Neural cell (in vitro differentiated cells): ENCODE results near the gene TOR4A. TPM values are rescaled to one million over a fixed set of nuclear protein-coding genes. Genes with fewer than 3 reads are reported as not detected.

Source experiments
- H2AFZ ChIP-seq: fragments of 200-600, 300-800 bp; sonication (generic), shearing (Covaris generic); 2 replicates; pipeline ENCODE4 v1.6.0; 2014; ENCODE audit warnings: low read depth, mild to moderate bottlenecking, antibody characterized with exemption, low read length, moderate library complexity
- H3F3A ChIP-seq: fragments of 200-600 bp; shearing (Covaris generic); 2 replicates; pipeline ENCODE4 v1.6.1; 2016; ENCODE audit warnings: mild to moderate bottlenecking, moderate library complexity, mixed read lengths, antibody characterized with exemption, low read length; ENCODE audit not compliant: insufficient read depth, poor library complexity, severe bottlenecking
- H3K27ac ChIP-seq: fragments of 200-600, 300-800 bp; sonication (generic), shearing (Covaris generic); 2 replicates; pipeline ENCODE4 v1.5.1; 2014; ENCODE audit warnings: mild to moderate bottlenecking, low read length, moderate library complexity
- H3K27me3 ChIP-seq: fragments of 300-800, 200-600 bp; sonication (generic), shearing (Covaris generic); 2 replicates; pipeline ENCODE4 v1.6.0; 2014; ENCODE audit warnings: mild to moderate bottlenecking, low read depth, low read length, moderate library complexity; ENCODE audit not compliant: insufficient read depth
- H3K36me3 ChIP-seq: fragments of 300-800, 200-600 bp; sonication (generic), shearing (Covaris generic); 2 replicates; pipeline ENCODE4 v1.5.1; 2014; ENCODE audit warnings: mild to moderate bottlenecking, antibody characterized with exemption, low read length, moderate library complexity; ENCODE audit not compliant: insufficient read depth
- H3K4me2 ChIP-seq: fragments of 300-800, 200-600 bp; sonication (generic), shearing (Covaris generic); 2 replicates; pipeline ENCODE4 v1.6.0; 2014; ENCODE audit warnings: mild to moderate bottlenecking, low read length
- H3K4me3 ChIP-seq: fragments of 300-800, 200-600 bp; sonication (generic), shearing (Covaris generic); 2 replicates; pipeline ENCODE4 v1.5.1; 2014; ENCODE audit warnings: mild to moderate bottlenecking, low read length, moderate library complexity
- H3K79me2 ChIP-seq: fragments of 200-600 bp; shearing (Covaris generic); replicated peaks from 2 replicates; pipeline ENCODE4 v1.6.0; 2014; ENCODE audit warnings: mild to moderate bottlenecking, low read length, moderate library complexity; ENCODE audit not compliant: insufficient read depth
- H3K9ac ChIP-seq: fragments of 300-800, 200-600 bp; sonication (generic), shearing (Covaris generic); 2 replicates; pipeline ENCODE4 v1.6.1; 2016; ENCODE audit warnings: mild to moderate bottlenecking, low read length, mixed read lengths
- H3K9me2 ChIP-seq: fragments of 200-600 bp; shearing (Covaris generic); 2 replicates; pipeline ENCODE4 v1.6.1; 2016; ENCODE audit warnings: mild to moderate bottlenecking, low read length, mixed read lengths; ENCODE audit not compliant: insufficient read depth
- H3K9me3 ChIP-seq: fragments of 200-600, 300-800 bp; sonication (generic), shearing (Covaris generic); 2 replicates; pipeline ENCODE4 v1.6.1; 2016; ENCODE audit warnings: mild to moderate bottlenecking, mixed run types, low read length, moderate library complexity, mixed read lengths
- H4K20me1 ChIP-seq: fragments of 200-600 bp; shearing (Covaris generic); 2 replicates; pipeline ENCODE4 v1.6.1; 2016; ENCODE audit warnings: mild to moderate bottlenecking, mixed run types; ENCODE audit not compliant: insufficient read depth
- EP300 ChIP-seq: fragments of 450-650 bp; conservative IDR thresholded peaks from 2 replicates; pipeline ENCODE4 v1.6.1; 2014; ENCODE audit warnings: antibody characterized with exemption, mild to moderate bottlenecking, moderate library complexity; ENCODE audit not compliant: poor library complexity, severe bottlenecking
- EZH2 ChIP-seq: fragments of 200-600, 300-800 bp; shearing (Covaris generic), sonication (generic); IDR thresholded peaks from 2 replicates; pipeline ENCODE4 v1.6.1; 2014; ENCODE audit warnings: antibody characterized with exemption, low read length, borderline replicate concordance, mild to moderate bottlenecking; ENCODE audit not compliant: insufficient read depth, poor library complexity, severe bottlenecking
- MXI1 ChIP-seq: fragments of 450-650 bp; conservative IDR thresholded peaks from 2 replicates; pipeline ENCODE4 v1.6.1; 2014; ENCODE audit warnings: antibody characterized with exemption, mild to moderate bottlenecking; ENCODE audit not compliant: poor library complexity, severe bottlenecking
- POLR2AphosphoS5 ChIP-seq: IDR thresholded peaks from 2 replicates; pipeline ENCODE4 v1.6.1; 2012
- RAD21 ChIP-seq: fragments of 450-650 bp; conservative IDR thresholded peaks from 2 replicates; pipeline ENCODE4 v1.6.1; 2014; ENCODE audit warnings: antibody characterized with exemption, mild to moderate bottlenecking, moderate library complexity
- SMC3 ChIP-seq: fragments of 450-650 bp; conservative IDR thresholded peaks from 2 replicates; pipeline ENCODE4 v1.6.1; 2014; ENCODE audit warnings: antibody characterized with exemption, mild to moderate bottlenecking, moderate library complexity; ENCODE audit not compliant: poor library complexity
- TAF1 ChIP-seq: IDR thresholded peaks from 2 replicates; pipeline ENCODE4 v1.6.1; 2012; ENCODE audit warnings: low read depth
- polyA plus RNA-seq: library from polyadenylated mRNA; depleted of rRNA; stranded (reverse); fragments of >200 nt; gene quantifications from 2 replicates; pipeline ENCODE4 v1.2.3, GENCODE V29; 2014
- TF ChIP-seq, protein P1 (sequence below): IDR thresholded peaks from 2 replicates; pipeline ENCODE4 v1.6.1; 2012; ENCODE audit warnings: borderline replicate concordance
- TF ChIP-seq, protein P2 (sequence below): fragments of 450-650 bp; IDR thresholded peaks from 2 replicates; pipeline ENCODE4 v1.5.1; 2014; ENCODE audit warnings: antibody characterized with exemption, mild to moderate bottlenecking, moderate library complexity; ENCODE audit not compliant: poor library complexity, severe bottlenecking

TOR4A gene
- polyA plus RNA-seq, 1 donor from 2014 or later: 0.50 TPM

DNA sequence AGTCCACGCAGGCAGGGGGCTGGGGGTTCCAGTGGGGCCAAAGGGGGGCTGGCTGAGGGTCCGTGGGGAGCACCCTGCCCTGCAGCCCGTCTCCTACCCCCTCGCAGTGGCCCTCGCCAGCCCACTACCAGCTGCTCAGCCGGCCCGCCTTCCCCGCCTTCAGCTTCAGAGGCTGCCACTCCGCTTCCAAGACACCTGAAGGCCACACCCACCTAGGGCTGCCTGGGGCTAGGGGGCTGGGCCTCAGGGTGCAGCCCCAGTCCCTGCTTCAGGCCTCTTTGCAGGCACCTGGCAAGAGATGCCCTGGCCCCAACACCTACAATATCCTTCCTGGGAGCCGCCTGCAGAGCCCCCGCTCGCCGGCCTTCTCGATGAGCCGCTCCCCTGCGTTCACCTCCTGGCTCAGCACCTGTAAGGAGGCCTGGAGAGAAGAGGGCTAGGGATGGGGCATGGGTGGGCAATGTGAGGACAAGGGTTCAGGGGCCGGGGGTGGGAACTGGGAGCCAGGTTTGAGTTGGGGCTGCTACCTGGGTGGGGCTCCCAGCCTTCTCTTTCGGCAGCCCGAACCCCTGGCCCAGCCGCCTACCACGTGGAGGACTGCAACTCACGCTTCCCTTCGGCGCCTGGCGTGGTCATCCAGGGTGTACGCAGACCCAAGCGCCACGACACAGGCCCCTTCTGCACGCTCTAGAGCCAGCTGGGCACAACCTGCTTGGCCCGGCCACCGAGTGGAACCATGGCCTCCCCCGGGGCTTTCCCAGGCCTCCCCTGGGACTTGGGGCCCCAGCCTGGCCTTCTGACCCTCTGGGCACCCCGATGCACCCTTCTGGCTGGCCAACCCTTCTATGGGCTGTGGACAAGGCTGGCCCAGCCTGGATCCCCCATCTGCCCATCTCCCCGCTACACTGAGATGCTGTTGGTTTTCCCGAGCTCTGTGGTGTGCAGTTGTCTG, 24.7 kb upstream of the TOR4A start:
- no peaks in the 10 kb centered on the region for H3K9me2 ChIP-seq
- H3K4me2 ChIP-seq: no peak overlapping the region
- no peaks in the 10 kb centered on the region for H3K27me3 ChIP-seq
- peaks cover 10% of the 10 kb centered on the region for H3K79me2 ChIP-seq
- H3K9ac ChIP-seq: no peak overlapping the region
- H3K4me3 ChIP-seq: no peak overlapping the region
- no peaks in the 10 kb centered on the region for H3K36me3 ChIP-seq
- TF ChIP-seq EZH2 (no peak), EP300 (no peak), SMC3 (no peak), POLR2AphosphoS5 (no peak), MXI1 (no peak), RAD21 (no peak), TAF1 (no peak)
- TF ChIP-seq, protein P1, sequence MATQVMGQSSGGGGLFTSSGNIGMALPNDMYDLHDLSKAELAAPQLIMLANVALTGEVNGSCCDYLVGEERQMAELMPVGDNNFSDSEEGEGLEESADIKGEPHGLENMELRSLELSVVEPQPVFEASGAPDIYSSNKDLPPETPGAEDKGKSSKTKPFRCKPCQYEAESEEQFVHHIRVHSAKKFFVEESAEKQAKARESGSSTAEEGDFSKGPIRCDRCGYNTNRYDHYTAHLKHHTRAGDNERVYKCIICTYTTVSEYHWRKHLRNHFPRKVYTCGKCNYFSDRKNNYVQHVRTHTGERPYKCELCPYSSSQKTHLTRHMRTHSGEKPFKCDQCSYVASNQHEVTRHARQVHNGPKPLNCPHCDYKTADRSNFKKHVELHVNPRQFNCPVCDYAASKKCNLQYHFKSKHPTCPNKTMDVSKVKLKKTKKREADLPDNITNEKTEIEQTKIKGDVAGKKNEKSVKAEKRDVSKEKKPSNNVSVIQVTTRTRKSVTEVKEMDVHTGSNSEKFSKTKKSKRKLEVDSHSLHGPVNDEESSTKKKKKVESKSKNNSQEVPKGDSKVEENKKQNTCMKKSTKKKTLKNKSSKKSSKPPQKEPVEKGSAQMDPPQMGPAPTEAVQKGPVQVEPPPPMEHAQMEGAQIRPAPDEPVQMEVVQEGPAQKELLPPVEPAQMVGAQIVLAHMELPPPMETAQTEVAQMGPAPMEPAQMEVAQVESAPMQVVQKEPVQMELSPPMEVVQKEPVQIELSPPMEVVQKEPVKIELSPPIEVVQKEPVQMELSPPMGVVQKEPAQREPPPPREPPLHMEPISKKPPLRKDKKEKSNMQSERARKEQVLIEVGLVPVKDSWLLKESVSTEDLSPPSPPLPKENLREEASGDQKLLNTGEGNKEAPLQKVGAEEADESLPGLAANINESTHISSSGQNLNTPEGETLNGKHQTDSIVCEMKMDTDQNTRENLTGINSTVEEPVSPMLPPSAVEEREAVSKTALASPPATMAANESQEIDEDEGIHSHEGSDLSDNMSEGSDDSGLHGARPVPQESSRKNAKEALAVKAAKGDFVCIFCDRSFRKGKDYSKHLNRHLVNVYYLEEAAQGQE: no peak
- TF ChIP-seq, protein P2, sequence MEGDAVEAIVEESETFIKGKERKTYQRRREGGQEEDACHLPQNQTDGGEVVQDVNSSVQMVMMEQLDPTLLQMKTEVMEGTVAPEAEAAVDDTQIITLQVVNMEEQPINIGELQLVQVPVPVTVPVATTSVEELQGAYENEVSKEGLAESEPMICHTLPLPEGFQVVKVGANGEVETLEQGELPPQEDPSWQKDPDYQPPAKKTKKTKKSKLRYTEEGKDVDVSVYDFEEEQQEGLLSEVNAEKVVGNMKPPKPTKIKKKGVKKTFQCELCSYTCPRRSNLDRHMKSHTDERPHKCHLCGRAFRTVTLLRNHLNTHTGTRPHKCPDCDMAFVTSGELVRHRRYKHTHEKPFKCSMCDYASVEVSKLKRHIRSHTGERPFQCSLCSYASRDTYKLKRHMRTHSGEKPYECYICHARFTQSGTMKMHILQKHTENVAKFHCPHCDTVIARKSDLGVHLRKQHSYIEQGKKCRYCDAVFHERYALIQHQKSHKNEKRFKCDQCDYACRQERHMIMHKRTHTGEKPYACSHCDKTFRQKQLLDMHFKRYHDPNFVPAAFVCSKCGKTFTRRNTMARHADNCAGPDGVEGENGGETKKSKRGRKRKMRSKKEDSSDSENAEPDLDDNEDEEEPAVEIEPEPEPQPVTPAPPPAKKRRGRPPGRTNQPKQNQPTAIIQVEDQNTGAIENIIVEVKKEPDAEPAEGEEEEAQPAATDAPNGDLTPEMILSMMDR: no peak
- H2AFZ ChIP-seq: no peak overlapping the region
- no peaks in the 10 kb centered on the region for H3F3A ChIP-seq
- no peaks in the 10 kb centered on the region for H3K9me3 ChIP-seq
- H3K27ac ChIP-seq: no peak overlapping the region
- no peaks in the 10 kb centered on the region for H4K20me1 ChIP-seq

DNA sequence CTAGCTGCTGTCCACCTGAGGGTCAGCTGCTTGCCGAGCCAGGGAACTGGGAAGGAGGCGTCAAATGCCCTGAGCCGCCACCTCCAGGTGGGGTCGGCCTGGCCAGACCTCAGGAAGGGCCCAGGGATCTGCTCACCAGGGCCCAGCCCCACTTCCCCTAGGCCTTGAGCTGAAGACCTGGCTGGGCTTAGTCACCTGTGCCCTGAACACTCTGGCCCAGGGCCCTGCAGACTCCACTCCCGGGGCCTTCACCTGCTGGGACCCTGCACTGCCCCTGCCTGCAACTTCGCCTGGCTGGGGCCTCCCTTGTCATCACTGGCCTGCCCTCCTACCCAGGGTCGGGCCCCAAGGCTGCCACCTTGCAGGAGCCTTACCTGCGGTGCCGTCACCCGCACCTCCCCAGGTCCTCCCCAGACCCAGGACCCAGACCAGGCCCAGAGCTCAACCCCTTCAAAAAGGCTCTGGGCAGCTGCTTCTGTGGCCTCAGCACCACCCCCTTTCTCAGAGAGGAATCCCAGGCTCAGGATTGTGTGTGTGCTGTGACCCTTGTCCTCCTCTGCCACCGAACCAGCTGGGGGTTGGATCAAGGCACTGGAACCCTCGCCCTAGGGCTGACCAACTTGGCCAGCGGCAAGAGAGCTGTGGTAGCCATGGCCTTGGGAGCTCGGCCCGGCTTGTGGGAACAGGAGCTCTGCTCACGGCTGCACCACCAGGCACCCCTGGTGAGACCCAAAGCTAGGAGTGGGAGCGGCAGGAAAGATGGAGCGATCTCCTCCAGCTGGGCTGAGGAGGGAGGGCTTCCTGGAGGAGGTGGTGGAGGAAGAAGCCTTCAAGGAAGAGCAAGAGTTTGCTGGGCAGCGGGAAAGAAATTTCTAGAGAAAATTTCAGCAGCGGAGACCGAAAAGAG, 23.6 kb upstream of the TOR4A start:
- H3K27me3 ChIP-seq: no peaks in the 10 kb centered on the region
- no peak overlapping the region for H2AFZ ChIP-seq
- H3F3A ChIP-seq: no peaks in the 10 kb centered on the region
- H3K4me3 ChIP-seq: peak overlapping the region; percentile 94
- H3K27ac ChIP-seq: no peak overlapping the region
- no peaks in the 10 kb centered on the region for H3K9me3 ChIP-seq
- peak overlapping the region; percentile 88 for H3K9ac ChIP-seq
- H3K79me2 ChIP-seq: peaks cover 10% of the 10 kb centered on the region
- H3K4me2 ChIP-seq: peak overlapping the region; percentile 48
- H3K36me3 ChIP-seq: no peaks in the 10 kb centered on the region
- no peaks in the 10 kb centered on the region for H4K20me1 ChIP-seq
- H3K9me2 ChIP-seq: no peaks in the 10 kb centered on the region
- TF ChIP-seq EZH2: no peak
- TF ChIP-seq SMC3: no peak
- TF ChIP-seq, protein P1: no peak
- TF ChIP-seq, protein P2: no peak
- no peak for TF ChIP-seq POLR2AphosphoS5
- no peak for TF ChIP-seq RAD21
- no peak for TF ChIP-seq EP300
- TF ChIP-seq MXI1: no peak
- TF ChIP-seq TAF1: no peak
